HL-60 (cell line): ENCODE results near the gene KLHL28.

Experiments used
- CTCF ChIP-seq: IDR thresholded peaks from one replicate; pipeline ENCODE4 v1.5.1; 2011; ENCODE audit warnings: low read length, control low read depth, inconsistent platforms; ENCODE audit not compliant: insufficient read depth
- POLR2AphosphoS5 ChIP-seq: IDR thresholded peaks from 2 replicates; pipeline ENCODE4 v1.6.1; 2012; ENCODE audit warnings: low read depth
- REST ChIP-seq: IDR thresholded peaks from 2 replicates; pipeline ENCODE4 v1.6.1; 2012; ENCODE audit warnings: low read depth; ENCODE audit not compliant: insufficient replicate concordance

- TF ChIP-seq CTCF (no peak), REST (no peak), POLR2AphosphoS5 (no peak)
Measured at GRCh38 chr14:44954750-44955149, 7.0 kb downstream of the KLHL28 start.
